GM21786 (cell line): ENCODE data around the gene VAV2.
"Not testable (repeated sequence)": the region's sequence is repeated elsewhere in the genome, so short reads cannot be mapped to it uniquely, and the experiment has no call there.

Experiments
- ATAC-seq: cut with Tn5 transposase; IDR thresholded peaks from one replicate; pipeline ENCODE4 v1.9.1; 2021; ENCODE audit not compliant: unreplicated experiment

Gene VAV2

DNA sequence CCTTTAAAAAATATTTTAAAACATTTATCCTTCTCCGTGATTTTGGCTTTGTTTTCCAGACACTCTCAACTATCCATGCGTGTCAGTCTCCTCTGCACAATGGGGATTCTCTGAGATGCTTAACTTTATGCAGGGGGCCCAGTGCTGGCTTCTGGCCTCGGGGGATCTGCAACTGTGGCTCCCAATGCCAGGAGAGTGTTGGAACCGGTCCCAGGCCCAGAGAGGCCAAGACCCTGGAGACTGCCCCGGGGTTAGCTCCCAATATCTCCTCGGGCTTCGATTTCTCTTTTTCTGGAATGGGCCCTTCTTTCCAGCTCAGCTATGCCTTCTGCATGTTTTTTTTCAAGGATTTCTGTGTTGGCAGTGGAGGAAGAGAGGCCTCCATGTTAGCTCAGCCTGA is 233.9 kb downstream of the VAV2 start:
- no peak for ATAC-seq

DNA sequence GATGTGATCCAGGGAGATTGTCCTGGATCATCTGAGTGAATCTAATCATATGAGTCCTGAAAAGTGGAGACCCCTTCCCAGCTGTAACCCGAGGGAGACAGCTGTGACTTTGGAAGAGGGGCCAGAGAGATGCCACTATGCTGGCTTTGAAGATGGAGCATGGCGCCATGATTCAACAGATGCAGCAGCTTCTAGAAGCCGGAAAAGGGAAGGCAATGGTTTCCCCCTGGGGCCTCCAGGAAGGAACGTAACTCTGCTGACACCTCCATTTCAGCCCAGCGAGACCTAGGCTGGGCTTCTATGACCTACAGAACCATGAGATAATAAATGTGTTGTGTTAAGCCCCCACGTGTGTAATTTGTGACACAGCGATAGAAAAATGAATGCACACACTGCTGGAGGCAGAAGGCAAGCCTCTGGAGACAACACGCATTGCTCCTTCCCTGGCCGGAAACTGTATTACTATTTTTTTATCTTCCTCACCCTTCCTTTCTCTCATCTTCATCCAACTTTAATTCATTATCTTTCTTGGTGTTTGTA is 237.4 kb downstream of the VAV2 start:
- ATAC-seq: no peak

DNA sequence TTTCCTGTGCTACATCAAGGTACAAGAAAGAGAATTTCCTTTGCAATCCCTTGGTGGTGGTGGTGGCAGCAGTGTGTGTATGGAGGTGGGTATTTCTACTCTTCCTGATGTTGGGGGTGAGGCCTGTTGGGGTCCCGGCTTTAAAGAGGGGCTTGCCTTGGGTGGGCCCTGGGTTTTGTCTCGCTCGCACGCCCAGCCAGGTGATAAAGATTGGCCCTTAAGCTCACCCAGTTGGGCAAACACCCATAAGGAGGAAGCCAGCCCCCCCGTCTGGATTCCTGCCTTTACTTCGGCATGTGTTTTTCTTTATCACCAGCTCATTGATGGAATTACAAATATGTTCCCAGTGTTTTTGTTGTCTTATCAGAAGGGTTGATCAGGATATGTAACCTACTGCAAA is 237.9 kb downstream of the VAV2 start:
- ATAC-seq: no peak

DNA sequence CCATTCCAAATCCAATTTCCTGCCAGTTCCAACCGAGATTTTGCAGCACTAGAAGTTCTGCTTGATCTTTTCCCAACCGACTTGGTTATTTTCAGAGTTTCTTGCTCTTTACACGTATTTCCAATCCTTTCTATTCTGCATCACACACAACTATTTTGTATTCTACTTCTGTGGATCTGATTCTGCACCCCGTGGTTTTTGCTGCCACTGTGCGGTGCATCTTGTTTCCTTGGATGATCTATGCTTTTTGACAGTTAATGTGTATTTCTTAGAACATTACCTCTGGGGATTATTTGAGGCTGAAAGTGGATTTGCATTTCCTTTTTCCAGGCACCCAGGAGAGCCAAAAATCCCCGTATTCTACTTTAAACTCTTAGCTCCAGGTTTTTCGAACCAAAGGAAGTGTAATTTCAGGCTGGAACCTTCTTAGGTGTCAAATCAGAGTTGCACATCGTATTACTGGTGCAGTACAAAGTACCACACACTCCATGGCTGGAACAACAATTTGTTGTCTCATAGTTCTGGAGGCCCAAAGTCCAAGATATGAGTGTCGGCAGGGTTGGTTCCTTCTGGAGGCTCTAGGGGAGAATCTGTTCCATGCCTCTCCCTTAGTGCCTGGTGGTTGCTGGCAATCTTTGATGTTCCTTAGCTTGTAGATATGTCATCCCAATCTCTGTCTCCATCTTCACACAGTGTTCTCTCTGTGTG is 239.2 kb downstream of the VAV2 start:
- ATAC-seq: no peak

DNA sequence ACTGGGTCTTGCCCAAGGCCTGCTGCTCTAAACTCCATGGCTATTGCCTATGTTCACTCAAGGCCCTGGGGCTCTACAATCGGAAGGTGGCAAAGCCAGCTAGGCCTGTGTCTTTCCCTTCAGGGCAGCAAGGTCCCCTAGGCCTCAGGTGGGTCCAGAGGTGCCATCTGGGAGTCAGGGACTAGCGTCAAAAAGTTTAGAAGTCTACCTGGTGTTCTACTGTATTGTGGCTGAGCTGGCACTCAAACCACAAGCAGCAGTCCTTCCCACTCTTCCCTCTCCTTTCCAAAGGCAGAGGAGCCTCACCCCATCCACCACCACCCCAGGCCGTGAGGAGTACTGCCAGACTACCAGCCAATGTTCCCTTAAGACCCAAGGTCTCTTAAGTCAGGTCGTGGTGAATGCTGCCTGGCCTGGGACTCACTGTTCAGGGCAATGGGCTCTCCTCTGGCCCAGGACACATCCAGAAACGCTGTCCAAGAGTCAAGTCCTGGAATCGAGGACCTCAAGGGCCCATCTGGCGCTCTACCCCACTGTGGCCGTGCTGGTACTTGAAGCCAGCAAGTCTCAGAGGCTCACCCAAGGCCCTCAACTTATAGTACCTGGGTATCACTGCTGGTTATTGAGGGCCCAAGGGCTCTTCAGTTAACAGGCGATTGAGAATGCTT is 241.0 kb downstream of the VAV2 start:
- no peak for ATAC-seq

DNA sequence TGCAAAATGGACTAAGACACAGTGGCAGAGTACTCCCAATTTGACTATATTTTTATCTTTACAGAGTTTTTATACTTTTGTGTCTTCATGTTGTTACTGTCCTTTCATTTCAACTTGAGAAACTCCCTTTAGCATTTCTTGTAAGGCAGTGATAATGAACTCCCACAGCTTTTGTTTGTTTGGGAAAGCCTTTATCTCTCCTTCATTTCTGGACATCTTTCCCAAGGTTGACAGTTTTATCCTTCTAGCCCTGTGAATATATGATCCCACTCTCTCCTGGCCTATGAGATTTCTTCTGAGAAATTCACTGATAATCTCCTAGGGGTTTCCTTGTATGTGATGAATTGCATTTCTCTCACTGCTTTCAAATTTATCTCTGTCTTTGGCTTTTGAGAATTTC is 244.8 kb downstream of the VAV2 start:
- ATAC-seq: no peak

DNA sequence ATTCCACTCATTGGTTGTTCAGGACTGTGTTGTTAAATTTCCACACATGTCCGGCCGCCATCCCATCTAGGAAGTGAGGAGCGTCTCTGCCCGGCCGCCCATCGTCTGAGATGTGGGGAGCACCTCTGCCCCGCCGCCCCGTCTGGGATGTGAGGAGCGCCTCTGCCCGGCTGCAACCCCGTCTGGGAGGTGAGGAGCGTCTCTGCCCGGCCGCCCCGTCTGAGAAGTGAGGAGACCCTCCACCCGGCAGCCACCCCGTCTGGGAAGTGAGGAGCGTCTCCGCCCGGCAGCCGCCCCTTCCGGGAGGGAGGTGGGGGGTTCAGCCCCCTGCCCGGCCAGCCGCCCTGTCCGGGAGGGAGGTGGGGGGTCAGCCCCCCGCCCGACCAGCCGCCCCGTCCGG is 247.6 kb downstream of the VAV2 start:
- not testable (repeated sequence) for ATAC-seq

DNA sequence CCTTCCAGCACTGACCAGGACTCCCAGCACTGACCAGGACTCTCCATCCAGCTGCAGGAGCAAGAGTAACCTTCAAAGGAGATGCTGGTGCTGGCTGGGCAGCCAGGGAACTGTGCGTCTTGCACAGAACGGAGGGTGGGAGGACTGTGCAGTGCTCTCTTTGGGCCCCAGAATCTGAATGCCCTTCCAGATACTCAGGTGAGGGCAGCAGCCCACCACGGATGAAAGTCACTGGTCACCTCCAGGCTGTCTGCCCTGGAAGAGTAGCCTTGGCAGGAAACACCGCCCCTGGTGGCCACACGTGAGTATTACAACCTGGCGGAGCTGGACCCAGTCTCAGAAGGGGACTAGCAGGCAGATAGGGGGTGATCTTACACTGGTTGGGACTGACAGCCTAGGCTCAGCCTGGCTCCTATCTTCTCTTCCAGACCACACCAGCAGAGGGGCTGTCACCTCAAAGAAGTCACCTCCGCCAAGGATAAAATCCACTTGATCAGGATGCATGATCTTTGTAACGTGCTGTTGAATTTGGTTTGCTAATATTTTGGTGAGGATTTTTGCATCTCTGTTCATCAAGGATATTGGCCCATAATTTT is 249.2 kb downstream of the VAV2 start:
- no peak for ATAC-seq

DNA sequence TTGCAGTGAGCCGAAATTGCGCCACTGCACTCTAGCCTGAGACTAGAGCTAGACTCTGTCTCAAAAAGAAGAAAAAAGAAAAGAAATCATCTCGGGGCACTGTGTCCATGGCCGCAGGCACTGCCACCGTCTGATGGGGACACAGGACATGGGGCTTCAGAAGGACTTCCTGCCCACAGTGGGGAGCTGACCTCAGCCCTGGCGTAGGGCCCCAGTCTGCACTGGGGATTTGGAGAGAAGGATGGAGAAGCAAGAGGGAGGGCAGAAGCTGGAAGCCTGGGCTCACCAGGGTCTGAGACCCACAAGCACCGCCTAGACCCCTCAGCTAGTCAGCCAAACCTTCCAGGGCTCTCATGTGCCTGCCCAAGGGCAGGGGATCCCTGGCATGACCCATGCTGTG is 249.9 kb downstream of the VAV2 start:
- no peak for ATAC-seq

DNA sequence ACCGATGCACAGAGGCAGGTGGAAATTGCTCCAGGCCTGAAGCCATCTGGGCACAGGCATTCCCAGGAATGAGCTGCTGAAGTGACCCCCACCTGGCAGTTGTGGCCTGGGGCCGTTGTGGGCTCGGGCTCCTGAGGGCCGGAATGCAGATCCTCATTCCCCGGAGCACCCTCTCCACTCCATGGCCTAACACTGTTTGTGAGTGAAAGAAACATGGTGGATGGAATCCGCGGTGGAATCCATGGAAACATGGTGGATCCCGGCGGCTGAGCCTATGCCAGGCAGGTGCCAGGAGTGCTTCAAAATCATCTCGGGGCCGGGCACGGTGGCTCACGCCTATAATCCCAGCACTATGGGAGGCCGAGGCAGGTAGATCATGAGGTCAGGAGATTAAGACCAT is 250.4 kb downstream of the VAV2 start:
- ATAC-seq: no peak

DNA sequence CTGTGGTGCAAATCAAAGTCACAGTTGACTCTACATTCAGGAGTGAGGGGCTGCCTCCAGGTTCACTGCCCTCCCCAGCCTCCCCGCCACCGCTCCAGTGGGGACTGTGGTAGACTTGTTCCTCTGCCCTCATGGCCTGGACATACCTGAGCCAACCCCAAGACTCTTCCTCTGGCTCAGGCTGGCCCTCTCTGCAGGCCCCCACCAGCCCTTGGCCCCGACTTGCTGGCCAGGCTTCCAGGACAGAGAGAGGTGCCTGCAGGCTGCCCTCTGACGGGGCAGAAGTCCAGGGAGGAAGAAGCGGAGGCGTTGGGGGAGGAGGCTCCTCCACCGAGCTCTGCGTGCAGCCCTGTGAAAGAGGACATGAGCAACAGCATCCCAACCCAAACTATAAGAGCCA is 251.2 kb downstream of the VAV2 start:
- no peak for ATAC-seq

DNA sequence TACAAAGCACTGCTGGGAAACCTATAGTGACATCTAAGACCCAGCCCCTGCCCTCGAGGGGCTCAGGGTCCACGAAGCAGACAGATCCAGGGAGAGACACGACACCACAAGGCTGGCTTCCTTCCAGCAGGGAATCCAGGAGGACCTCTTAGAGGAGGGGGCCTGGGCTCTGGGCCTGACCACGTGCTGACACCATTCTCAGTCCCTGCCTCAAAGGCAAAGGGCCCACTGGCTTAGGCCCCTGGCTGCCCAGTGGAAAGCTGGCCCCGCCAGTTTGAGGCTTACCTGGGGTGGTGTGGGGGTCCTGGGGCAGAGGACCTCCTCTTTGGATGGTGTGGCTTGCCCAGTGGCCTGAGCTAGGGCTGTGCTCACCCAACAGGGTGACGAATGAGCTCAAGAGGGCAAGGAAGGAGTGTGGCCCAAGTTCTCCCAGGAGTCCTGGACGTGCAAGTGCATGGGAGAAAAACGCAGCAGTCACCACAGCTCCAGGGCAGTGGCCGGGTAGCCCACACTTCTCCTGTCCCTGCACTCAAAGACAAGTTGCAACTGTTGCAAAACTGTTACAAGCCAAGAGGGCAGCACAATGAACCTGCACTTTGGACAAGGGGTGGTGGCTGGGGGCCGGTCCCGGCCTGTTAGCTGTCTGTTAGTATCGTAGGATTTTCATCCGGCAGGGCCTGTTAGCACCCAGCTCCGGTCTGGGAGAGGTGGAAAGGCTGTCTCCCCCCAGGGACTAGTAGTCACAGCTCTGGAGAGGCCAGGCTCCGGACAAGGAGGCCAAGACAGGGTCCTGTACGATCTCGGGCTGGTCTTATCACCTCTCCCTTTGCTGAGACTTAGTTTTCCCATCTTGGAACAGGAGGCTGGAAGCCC is 252.5 kb downstream of the VAV2 start:
- ATAC-seq: no peak

DNA sequence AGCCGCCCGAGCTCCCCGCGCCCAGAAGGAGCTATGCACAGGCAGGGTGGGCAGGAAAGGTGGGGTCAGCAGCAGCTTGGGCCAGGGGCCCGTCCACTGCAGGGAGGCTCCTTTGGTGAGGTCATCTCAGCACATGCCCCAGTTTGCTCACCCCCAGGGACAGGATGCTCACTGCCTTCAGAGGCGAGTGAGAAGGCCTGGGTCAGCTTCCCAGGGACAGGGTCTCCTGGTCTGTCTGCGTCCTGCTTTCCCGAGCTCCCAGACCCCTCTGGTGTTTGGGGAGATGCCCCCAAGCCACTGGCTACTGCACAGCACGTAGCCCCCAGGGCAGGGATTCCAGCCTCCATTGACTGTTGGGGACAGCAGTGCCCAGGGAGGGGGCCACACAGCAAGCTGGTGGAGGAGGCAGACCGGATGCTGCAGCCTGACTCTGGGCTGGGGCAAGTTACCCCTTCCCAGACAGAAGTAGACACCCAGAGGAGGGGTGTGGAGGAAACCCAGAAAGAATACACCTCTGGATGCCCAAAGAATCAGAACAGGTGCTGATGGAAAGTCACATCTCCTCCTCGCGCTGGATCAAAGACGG is 253.4 kb downstream of the VAV2 start:
- ATAC-seq: no peak

DNA sequence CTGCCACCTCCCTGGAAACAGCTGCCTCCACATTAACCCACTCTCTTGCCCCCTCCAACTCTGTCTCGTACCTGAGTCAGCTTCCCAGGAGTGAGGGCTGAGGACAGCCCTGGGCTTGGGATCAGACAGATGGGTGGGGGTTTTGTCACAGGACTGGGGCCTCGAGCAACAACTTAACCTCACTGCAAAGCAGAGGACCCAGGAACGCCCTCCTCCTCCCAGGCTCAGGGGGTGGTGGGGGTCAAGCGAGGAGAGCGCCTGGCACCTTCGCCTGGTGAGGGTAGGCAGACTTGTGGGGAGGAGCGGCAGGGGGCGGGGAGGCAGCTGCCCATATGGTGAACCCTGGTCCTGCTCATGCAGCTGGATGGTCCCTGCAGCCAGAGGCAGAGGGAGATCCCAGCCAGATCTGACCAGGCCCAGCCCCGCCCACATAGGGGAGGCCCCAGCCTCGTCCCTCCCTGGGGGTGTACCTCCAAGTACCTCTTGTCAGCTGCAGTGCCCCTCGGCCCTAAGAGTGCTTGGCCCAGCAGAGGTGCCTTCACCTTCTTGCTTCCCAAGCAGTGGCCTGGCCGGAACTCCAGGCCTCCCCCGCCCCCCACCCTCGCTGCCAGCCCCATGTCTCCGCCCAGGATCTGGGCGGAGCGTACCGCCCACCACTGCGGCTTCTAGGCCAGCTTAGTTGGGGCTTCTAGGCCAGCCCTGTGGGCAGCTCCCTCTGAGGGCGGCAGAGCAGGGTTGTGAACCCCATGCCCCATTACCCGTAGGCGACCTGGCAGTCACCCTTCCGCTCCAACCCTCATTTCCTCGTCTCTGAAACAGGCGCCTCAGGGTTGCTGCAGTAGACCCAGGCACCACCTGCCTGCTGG is 254.1 kb downstream of the VAV2 start, which contains the start of gene SARDH:
TSS of gene SARDH (minus strand) at position 579 of the 866 bp plus-strand sequence. CDS start 4,179 bp downstream, outside the sequence.
- ATAC-seq: no peak

DNA sequence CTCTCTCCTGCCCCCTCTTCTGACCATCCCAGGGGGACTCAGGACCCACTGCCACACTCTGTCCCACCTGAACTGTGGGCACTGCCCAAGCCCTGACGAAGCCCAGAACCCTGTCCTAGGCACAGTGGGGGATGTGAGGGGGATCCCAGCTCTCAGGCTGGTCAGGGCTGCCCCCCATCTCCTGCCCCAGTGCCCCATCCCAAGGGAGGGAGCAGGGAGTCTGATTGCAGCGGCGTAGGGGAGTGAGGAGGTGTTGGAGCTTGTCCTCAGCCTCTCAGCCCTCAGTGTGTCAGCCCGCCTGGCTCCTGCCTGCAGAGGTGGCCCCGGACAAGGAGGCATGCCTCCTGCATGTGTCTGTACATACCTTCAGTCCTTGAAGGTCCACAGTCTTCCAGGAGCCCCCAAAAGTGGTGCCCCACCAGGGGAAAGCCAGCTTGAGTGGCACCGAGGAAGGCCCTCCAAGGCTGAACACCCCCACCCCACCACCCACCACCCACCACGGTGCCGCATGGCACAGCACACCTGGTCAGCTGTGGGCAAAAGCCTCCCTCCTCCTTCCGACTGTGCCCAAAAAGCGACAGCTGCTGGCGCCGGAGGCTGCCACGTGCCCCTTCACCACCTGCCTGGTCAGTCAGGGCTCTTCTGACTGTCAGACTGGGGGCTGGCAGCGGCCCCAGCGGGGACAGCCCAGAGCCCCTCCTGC is 254.9 kb downstream of the VAV2 start:
- no peak for ATAC-seq

DNA sequence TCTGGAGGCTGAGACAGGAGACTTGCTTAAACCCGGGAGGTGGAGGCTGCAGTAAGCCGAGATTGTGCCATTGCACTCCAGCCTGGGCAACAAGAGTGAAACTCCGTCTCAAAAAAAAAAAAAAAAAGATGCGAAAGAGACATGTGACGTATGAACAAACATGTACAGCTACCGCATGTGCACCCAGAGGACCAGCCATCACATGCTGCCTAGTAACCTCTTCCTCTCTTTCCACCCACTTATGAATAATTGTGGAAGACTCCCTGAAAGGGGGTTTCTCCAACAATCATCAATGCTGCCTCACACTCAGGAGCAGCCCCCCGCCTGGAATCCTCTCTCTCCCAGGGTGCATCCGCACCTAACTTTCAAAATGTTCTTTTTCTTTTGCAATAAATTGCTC is 256.2 kb downstream of the VAV2 start:
- ATAC-seq: no peak

DNA sequence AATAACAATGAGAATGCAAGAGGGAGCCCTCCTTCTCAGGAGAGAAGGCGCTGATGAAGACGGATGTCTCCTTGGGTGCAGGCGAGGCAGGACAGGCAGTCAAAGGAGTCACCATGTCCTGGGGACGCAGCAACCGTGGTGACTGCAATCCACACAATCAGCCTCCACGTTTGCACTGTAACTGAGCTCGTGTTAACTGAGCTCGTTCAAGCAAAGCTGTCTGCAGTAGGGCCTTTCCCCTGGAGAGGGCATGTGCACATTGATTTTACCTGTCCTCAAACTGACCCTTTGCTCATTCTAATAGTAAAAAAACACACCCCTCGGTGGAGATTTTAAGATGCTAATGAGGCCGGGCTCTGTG is 256.7 kb downstream of the VAV2 start:
- ATAC-seq: no peak

DNA sequence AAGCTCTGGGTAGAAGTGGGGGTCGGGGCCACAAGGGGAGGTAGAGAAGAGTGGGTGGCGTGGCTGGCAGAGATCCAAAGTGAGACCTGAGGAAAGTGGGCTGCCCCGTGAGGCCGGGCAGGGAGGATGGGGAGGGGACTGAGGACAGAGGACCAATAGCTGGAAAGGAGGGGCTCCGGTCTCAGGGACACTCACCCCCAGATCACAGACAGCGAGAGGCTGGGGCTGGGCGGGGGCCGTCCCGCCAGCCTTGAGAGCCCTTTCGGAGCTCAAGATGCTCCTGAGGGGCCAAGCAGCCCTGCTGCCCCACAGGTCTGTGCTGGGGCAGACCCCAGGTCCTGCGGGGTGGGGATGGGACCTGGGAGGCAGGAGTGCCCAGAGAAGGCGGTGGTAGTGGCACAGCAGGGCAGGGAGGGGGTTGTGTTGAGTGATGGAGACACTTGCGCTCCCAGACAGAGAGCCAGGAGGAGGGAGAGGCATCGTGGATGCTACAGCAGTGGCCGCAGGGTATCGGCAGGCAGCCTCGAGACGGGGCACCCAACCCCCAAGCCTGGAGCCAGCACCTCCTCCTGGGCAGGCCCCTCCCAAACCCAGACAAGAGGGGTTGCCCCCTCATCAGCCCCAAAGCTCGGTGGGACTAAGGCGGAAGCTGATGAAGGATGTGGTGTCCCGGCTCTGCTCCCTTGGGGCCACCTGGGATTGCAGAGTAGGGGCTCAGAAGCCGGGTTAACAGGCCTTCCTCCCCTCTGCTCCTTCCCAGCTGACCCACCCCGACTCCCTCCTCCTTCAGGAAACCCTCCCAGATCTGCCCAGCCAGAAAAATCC is 257.3 kb downstream of the VAV2 start:
- ATAC-seq: no peak
